ENCODE measurements around the gene ABHD16B.
"Not testable (repeated sequence)": the region's sequence is repeated elsewhere in the genome, so short reads cannot be mapped to it uniquely, and the experiment has no call there.

ABHD16B gene

GRCh38 chr20:63864978-63865640 is 3.8 kb downstream of the ABHD16B start, which contains the start of gene TPD52L2:
Gene TPD52L2 (plus strand): TSS chr20:63865270. CDS start chr20:63865366, 96 bp downstream.
- peak within 1 kb of the TSS; percentile 97 for H3K4me3 ChIP-seq (ENCODE audit: low read depth, low read length)
- in situ Hi-C loops (cut with HindIII; ENCODE audit: low sequenced_read_pairs): no loop called here
- peak; percentile 98 for DNase-seq (ENCODE audit: low read depth, low spot score)
- TF ChIP-seq, protein P1, sequence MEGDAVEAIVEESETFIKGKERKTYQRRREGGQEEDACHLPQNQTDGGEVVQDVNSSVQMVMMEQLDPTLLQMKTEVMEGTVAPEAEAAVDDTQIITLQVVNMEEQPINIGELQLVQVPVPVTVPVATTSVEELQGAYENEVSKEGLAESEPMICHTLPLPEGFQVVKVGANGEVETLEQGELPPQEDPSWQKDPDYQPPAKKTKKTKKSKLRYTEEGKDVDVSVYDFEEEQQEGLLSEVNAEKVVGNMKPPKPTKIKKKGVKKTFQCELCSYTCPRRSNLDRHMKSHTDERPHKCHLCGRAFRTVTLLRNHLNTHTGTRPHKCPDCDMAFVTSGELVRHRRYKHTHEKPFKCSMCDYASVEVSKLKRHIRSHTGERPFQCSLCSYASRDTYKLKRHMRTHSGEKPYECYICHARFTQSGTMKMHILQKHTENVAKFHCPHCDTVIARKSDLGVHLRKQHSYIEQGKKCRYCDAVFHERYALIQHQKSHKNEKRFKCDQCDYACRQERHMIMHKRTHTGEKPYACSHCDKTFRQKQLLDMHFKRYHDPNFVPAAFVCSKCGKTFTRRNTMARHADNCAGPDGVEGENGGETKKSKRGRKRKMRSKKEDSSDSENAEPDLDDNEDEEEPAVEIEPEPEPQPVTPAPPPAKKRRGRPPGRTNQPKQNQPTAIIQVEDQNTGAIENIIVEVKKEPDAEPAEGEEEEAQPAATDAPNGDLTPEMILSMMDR (IDR thresholded peaks at IDR 0.05; ENCODE audit: low read depth, low read length): no peak

DNA sequence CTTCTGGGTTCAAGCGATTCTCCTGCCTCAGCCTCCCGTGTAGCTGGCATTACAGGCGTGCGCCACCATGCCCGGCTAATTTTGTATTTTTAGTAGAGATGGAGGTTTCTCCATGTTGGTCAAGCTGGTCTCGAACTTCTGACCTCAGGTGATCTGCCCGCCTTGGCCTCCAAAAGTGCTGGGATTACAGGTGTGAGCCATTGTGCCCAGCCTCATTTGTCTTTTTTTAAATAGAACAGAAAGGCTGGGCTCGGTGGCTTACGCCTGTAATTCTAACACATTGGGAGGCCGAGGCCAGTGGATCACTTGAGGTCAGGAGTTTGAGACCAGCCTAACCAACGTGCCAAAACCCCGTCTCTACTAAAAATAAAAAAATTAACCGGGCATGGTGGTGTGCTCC is 5.7 kb downstream of the ABHD16B start:
- in situ Hi-C loops (cut with HindIII; ENCODE audit: low sequenced_read_pairs); DNase-seq (ENCODE audit: low read depth, low spot score); H3K4me3 ChIP-seq (ENCODE audit: low read depth, low read length): not testable (repeated sequence)

- H3K4me3 ChIP-seq (ENCODE audit: low read depth, low read length): no peak overlapping the region
- in situ Hi-C loops (cut with HindIII; ENCODE audit: low sequenced_read_pairs): no loop called here
- DNase-seq (ENCODE audit: low read depth, low spot score): no peak
- TF ChIP-seq, protein P1 (IDR thresholded peaks at IDR 0.05; ENCODE audit: low read depth, low read length): no peak
Observed at GRCh38 chr20:63868264-63868663, 7.0 kb downstream of the ABHD16B start.

GRCh38 chr20:63873477-63873971 is 12.2 kb downstream of the ABHD16B start:
- DNase-seq (ENCODE audit: low read depth, low spot score): peak; percentile 49
- H3K4me3 ChIP-seq (ENCODE audit: low read depth, low read length): no peak overlapping the region
- in situ Hi-C loops (cut with HindIII; ENCODE audit: low sequenced_read_pairs): no loop called here
- TF ChIP-seq, protein P1 (IDR thresholded peaks at IDR 0.05; ENCODE audit: low read depth, low read length): no peak

- H3K4me3 ChIP-seq (ENCODE audit: low read depth, low read length); in situ Hi-C loops (cut with HindIII; ENCODE audit: low sequenced_read_pairs); DNase-seq (ENCODE audit: low read depth, low spot score): not testable (repeated sequence)
Observed at GRCh38 chr20:63874241-63874640, 12.9 kb downstream of the ABHD16B start.

DNA sequence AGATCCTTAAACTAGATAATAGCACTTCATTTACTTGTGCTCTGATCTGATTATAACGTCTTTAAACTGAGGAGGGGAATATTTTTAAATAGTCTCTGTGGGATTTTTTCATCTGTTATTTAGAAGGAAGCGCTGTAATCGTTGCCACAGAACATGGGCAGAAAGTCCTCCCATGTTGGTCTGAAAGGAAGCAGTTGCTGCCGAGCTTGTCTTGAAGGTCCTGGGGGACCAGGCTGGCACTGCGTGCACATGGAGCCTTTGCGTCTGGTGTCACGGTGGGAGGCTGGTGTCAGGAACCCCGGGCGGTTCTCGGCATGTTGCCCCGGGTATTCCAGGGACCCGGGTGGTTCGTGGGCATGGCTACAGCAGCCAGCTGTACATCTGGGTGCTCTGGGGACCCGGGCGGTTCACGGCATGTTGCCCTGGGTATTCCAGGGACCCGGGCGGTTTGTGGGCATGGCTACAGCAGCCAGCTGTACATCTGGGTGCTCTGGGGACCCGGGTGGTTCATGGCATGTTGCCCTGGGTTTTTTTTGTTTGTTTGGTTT is 15.3 kb downstream of the ABHD16B start:
- DNase-seq (ENCODE audit: low read depth, low spot score): no peak
- H3K4me3 ChIP-seq (ENCODE audit: low read depth, low read length): no peak overlapping the region
- in situ Hi-C loops (cut with HindIII; ENCODE audit: low sequenced_read_pairs): no loop called here
- TF ChIP-seq, protein P1 (IDR thresholded peaks at IDR 0.05; ENCODE audit: low read depth, low read length): no peak

GRCh38 chr20:63877755-63878470 is 16.6 kb downstream of the ABHD16B start:
- DNase-seq (ENCODE audit: low read depth, low spot score): no peak
- no peak overlapping the region for H3K4me3 ChIP-seq (ENCODE audit: low read depth, low read length)
- TF ChIP-seq, protein P1 (IDR thresholded peaks at IDR 0.05; ENCODE audit: low read depth, low read length): no peak
- in situ Hi-C loops (cut with HindIII; ENCODE audit: low sequenced_read_pairs): no loop called here

Measured in astrocyte of the spinal cord (primary cell).